ENCODE data around the gene CPZ.

Gene CPZ

GRCh38 chr4:8655411-8656184, 63.0 kb downstream of the CPZ start:
- TF ChIP-seq USF1 (IDR thresholded peaks at IDR 0.05) (no peak), TCF12 (IDR thresholded peaks at IDR 0.05; ENCODE audit: low read depth) (no peak), CEBPB (IDR thresholded peaks at IDR 0.05) (no peak), TEAD4 (IDR thresholded peaks at IDR 0.05) (no peak), TAF1 (IDR thresholded peaks at IDR 0.05; ENCODE audit: low read depth) (no peak)

- no peak for TF ChIP-seq TEAD4 (IDR thresholded peaks at IDR 0.05)
- TF ChIP-seq CEBPB (IDR thresholded peaks at IDR 0.05): no peak
- TF ChIP-seq RAD21 (IDR thresholded peaks at IDR 0.05; ENCODE audit: low read depth): no peak
Measured at GRCh38 chr4:8656185-8656517, 63.6 kb downstream of the CPZ start.

- TF ChIP-seq FOXM1 (IDR thresholded peaks at IDR 0.05; ENCODE audit: borderline replicate concordance, low read depth) (no peak), TEAD4 (IDR thresholded peaks at IDR 0.05) (no peak), RAD21 (IDR thresholded peaks at IDR 0.05; ENCODE audit: low read depth) (no peak), USF1 (IDR thresholded peaks at IDR 0.05) (no peak), REST (IDR thresholded peaks at IDR 0.05; ENCODE audit: low read depth) (no peak), TCF12 (IDR thresholded peaks at IDR 0.05; ENCODE audit: low read depth) (no peak), EGR1 (IDR thresholded peaks at IDR 0.05) (no peak), ZBTB7A (IDR thresholded peaks at IDR 0.05; ENCODE audit: low read depth) (no peak), NFIC (IDR thresholded peaks at IDR 0.05) (no peak), CREB1 (IDR thresholded peaks at IDR 0.05; ENCODE audit: low read depth) (no peak), CEBPB (IDR thresholded peaks at IDR 0.05) (no peak), TAF1 (IDR thresholded peaks at IDR 0.05; ENCODE audit: low read depth) (no peak), YY1 (IDR thresholded peaks at IDR 0.05; ENCODE audit: low read depth) (no peak)
Measured at GRCh38 chr4:8656711-8657380, 64.3 kb downstream of the CPZ start.

GRCh38 chr4:8657381-8658088, 65.0 kb downstream of the CPZ start:
- TF ChIP-seq ZBTB7A (IDR thresholded peaks at IDR 0.05; ENCODE audit: low read depth) (no peak), FOXM1 (IDR thresholded peaks at IDR 0.05; ENCODE audit: borderline replicate concordance, low read depth) (no peak), CREB1 (IDR thresholded peaks at IDR 0.05; ENCODE audit: low read depth) (no peak), EP300 (IDR thresholded peaks at IDR 0.05; ENCODE audit: borderline replicate concordance) (no peak), NFIC (IDR thresholded peaks at IDR 0.05) (no peak)

- TF ChIP-seq TEAD4 (IDR thresholded peaks at IDR 0.05) (no peak), EP300 (IDR thresholded peaks at IDR 0.05; ENCODE audit: borderline replicate concordance) (no peak), USF1 (IDR thresholded peaks at IDR 0.05) (no peak), CREB1 (IDR thresholded peaks at IDR 0.05; ENCODE audit: low read depth) (no peak), MAX (IDR thresholded peaks at IDR 0.05) (no peak), ZBTB7A (IDR thresholded peaks at IDR 0.05; ENCODE audit: low read depth) (no peak), TCF12 (IDR thresholded peaks at IDR 0.05; ENCODE audit: low read depth) (no peak), TAF1 (IDR thresholded peaks at IDR 0.05; ENCODE audit: low read depth) (no peak), REST (IDR thresholded peaks at IDR 0.05; ENCODE audit: low read depth) (no peak), CEBPB (IDR thresholded peaks at IDR 0.05) (no peak)
Measured at GRCh38 chr4:8662776-8663175, 70.2 kb downstream of the CPZ start.

All from Ishikawa (cell line).